Measurements from ENCODE around the gene DPP10.

DNA sequence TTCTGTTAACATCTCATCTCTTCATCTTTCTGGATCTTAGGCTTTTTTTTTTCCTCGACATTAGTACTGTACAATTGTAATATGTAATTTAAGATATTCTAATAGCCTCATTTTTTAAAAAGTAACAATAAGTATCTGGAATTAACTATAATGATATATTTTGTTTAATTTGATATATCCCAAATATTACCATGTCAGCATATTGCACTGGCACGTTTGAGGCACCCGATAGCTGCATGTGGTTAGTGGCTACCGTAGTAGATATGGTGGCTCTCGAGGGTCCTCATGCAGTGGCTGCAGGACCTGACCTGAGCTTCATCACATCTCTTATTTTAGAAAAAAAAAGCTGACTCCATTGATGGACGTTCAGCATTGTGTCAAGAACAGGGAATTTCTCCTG, 371.9 kb downstream of the DPP10 start:
- TF ChIP-seq RAD21 (IDR thresholded peaks at IDR 0.05; ENCODE audit: low read depth) (no peak), TAF1 (IDR thresholded peaks at IDR 0.05; ENCODE audit: low read depth) (no peak)
- TF ChIP-seq, protein P1, sequence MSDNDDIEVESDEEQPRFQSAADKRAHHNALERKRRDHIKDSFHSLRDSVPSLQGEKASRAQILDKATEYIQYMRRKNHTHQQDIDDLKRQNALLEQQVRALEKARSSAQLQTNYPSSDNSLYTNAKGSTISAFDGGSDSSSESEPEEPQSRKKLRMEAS (IDR thresholded peaks at IDR 0.05), result no peak

Measured in Ishikawa (cell line).